ENCODE results near the gene KCNA3.

The KCNA3 gene

GRCh38 chr1:110638058-110638457 is 36.7 kb downstream of the KCNA3 start:
- DNase-seq (ENCODE audit: low read depth): no peak

- no peak for DNase-seq (ENCODE audit: low read depth)
Measured at GRCh38 chr1:110637475-110637874, 37.3 kb downstream of the KCNA3 start.

DNA sequence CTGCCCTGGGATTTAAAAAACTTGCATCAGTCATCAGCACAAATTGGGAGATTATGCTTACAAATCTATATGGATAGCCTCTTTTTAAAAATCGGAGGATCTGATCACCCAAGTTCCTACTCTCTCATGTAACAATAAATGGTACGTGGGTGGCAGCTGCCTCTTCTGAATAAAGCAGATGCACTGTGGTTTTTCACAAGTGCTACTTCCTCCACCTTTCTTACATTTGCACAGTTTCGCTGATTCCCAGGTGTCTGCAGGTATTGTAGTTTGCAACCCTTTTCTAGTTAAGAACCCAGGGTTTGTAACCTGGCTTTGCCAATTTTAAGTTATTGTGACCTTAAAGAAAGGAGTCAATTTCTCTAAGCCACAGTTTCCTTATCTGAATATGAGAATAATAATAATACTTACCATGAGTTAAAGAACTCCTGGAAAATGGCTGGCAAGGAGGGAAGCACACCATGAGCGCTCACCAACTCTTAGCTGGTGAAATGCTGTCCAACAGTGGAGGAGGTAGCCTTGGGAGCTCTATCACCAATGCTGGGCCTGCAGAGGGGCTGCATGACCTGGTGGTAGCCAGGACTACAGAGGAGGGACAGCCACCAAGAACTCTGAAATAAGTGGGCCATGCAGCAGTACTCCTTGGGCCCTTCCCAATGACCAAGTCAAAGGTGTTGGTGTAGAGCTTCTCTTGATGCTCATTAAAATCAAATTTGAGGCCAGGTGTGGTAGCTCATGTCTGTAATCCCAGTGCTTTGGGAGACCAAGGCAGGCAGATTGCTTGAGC is 38.4 kb downstream of the KCNA3 start:
- DNase-seq (ENCODE audit: low read depth): no peak

GRCh38 chr1:110635434-110635833 is 39.3 kb downstream of the KCNA3 start:
- no peak for DNase-seq (ENCODE audit: low read depth)

GRCh38 chr1:110634455-110635311 is 40.1 kb downstream of the KCNA3 start:
- DNase-seq (ENCODE audit: low read depth): no peak

GRCh38 chr1:110634086-110634454 is 40.7 kb downstream of the KCNA3 start:
- no peak for DNase-seq (ENCODE audit: low read depth)

GRCh38 chr1:110633646-110634030 is 41.1 kb downstream of the KCNA3 start:
- no peak for DNase-seq (ENCODE audit: low read depth)

DNA sequence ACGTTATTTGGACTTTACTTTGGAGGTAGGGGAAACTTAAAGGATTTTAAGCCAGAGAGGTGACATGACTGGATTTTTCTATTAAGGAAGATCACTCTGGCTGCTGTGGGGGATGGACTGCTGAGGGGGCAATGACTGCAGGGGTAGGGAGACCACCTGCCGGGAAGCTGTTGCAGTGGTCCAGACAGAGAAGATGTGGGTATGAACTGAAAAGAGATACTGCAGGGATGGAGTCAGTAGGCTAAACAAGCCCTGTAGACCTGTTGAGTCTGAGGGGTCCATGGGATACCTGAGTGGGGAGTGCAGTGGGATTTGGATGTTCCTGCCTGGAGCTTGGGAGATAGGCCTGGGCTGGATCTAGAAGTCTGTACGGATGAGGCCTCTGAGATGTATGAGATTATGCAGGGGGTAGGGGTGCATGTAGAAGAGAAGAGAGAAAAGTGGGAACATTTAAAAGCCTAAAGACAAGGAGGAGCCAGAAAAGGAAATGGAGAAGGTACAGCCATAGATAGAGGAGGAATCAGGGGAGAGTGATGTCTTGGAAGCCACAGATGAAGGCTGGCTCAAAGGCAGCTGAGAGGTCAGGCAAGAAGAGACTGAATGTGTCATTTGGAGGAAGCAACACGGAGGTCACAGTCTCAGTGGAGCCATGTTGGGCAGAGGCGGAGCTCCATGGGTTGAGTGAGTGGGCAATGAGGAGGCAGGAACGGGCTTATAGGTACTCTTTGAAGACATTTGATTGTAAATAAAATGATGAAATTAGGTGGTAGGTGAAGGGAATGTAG is 42.7 kb downstream of the KCNA3 start:
- DNase-seq (ENCODE audit: low read depth): no peak

GRCh38 chr1:110630839-110631663 is 43.7 kb downstream of the KCNA3 start:
- no peak for DNase-seq (ENCODE audit: low read depth)

DNA sequence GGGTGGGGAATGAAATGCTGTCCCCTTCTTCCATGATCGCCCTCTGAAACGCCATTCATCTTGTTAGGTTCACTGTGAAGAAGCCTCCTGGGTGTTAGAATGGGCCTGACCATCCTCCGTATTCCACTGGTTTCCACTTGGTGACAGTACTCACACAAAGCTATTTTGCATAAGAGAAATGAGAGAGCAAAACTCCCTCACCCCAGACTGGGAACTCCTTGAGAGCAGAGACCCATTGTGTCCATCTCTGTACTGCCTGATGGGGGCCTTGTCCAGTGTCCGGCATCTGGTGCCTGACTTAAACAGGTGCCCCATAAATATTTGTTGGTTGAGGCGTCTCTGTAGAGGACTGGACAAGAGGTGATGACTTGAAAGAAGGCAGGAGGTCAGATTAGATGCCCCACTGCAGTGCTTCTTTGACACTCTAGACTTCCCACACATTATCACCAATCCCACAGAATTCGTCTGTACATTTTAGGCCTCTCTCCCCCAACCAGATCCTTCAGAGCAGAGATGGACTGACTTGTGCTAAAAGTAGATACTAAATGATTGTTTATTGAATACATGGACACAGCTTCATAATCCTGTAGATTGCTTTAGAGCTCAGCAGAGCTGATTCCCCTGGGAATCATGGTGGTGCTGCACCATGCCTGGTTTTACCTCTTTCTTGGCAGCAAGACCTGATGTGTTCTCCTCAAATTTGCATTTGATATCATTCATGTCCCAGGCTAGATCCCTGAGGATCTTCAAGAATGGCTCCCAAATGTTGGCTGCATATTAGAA is 46.2 kb downstream of the KCNA3 start:
- no peak for DNase-seq (ENCODE audit: low read depth)

- no peak for DNase-seq (ENCODE audit: low read depth)
Measured at GRCh38 chr1:110627764-110628163, 47.0 kb downstream of the KCNA3 start.

DNA sequence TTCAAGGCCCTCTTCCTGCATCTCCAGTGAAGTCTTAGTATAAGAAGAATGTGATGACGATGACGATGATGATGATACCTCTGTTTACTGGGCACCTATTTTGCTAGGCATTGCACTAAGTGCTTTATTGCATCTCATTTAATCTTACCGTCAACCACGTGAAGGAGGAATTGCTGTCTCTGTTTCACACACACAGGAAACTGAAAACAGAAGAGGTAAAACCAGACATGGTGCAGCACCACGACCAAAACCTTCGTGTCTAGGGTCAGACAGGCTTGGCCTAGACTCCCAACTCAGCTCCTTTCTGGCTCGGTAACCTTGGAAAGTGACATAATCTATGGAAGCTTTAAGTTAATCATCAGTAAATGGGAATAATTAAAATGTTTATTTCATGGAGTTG is 47.9 kb downstream of the KCNA3 start:
- no peak for DNase-seq (ENCODE audit: low read depth)

Data from GM04503 (cell line).